Peyer's patch (tissue), 4 donors: ENCODE measurements around the gene FAM174B. TPM values are rescaled to one million over a fixed set of nuclear protein-coding genes. Genes with fewer than 3 reads are reported as not detected.

Experiments used
- DNase-seq, 3 donors: peaks; one replicate each; pipeline ENCODE4 v3.0.0-alpha.2; 2017 to 2019
- H3K27ac ChIP-seq, 4 donors: fragments of 200-600 bp; sonication (generic); one replicate each; pipeline ENCODE4 v1.5.1; 2016 to 2019
- H3K27me3 ChIP-seq, 2 donors: fragments of 200-600 bp; sonication (generic); one replicate each; pipeline ENCODE4 v1.5.1; 2019
- H3K36me3 ChIP-seq, 3 donors: fragments of 200-600 bp; sonication (generic); one replicate each; pipeline ENCODE4 v1.5.1; 2016 to 2019
- H3K4me1 ChIP-seq, 4 donors: fragments of 200-600 bp; sonication (generic); one replicate each; pipeline ENCODE4 v1.5.1; 2016 to 2019
- H3K4me3 ChIP-seq, 4 donors: fragments of 200-600 bp; sonication (generic); 1 replicate in 3 of 4; 2 replicates in 1 of 4; pipeline ENCODE4 v1.5.1; 2016 to 2019; ENCODE audit warnings: mild to moderate bottlenecking in 1 of 4
- H3K9me3 ChIP-seq, 4 donors: fragments of 200-600 bp; sonication (generic); one replicate each; pipeline ENCODE4 v1.5.1; 2016 to 2019; ENCODE audit warnings: mild to moderate bottlenecking in 1 of 4
- CTCF ChIP-seq, 6 experiments: fragments of 450-650 bp in 4 of 6; fragments of 200-600 bp in 2 of 6; sonication (generic) in 1 of 6; IDR thresholded peaks; one replicate each; pipeline ENCODE4 v1.5.1; 2017 to 2019; ENCODE audit warnings: antibody characterized with exemption in 6 of 6, mild to moderate bottlenecking in 3 of 6, moderate library complexity in 1 of 6
- POLR2A ChIP-seq, 2 donors: fragments of 450-650 bp; IDR thresholded peaks; one replicate each; pipeline ENCODE4 v1.5.1; 2017; ENCODE audit warnings: antibody characterized with exemption in 2 of 2, mild to moderate bottlenecking in 2 of 2, moderate library complexity in 2 of 2
- total RNA-seq, 4 donors: library from RNA; depleted of rRNA; stranded (reverse); fragments of >200 nt; gene quantifications; one replicate each; pipeline ENCODE4 v1.1.0, GENCODE V29; 2016

The FAM174B gene
- total RNA-seq, 4 donors from 2014 or later = 9.0 to 14.0 (median 11.4) TPM

- DNase-seq = peak in 1 of 3 donors; percentile 30
- no peak for TF ChIP-seq CTCF (IDR thresholded peaks at IDR 0.05)
- no peak for TF ChIP-seq POLR2A (IDR thresholded peaks at IDR 0.05)
- Histone ChIP-seq H3K27me3 (no peaks in the 10 kb centered on the region), H3K27ac (no peak overlapping the region), H3K9me3 (no peaks in the 10 kb centered on the region), H3K36me3 (no peaks in the 10 kb centered on the region), H3K4me1 (no peaks in the 10 kb centered on the region), H3K4me3 (no peak overlapping the region)
Observed at GRCh38 chr15:92631721-92632120, 23.9 kb downstream of the FAM174B start.

DNA sequence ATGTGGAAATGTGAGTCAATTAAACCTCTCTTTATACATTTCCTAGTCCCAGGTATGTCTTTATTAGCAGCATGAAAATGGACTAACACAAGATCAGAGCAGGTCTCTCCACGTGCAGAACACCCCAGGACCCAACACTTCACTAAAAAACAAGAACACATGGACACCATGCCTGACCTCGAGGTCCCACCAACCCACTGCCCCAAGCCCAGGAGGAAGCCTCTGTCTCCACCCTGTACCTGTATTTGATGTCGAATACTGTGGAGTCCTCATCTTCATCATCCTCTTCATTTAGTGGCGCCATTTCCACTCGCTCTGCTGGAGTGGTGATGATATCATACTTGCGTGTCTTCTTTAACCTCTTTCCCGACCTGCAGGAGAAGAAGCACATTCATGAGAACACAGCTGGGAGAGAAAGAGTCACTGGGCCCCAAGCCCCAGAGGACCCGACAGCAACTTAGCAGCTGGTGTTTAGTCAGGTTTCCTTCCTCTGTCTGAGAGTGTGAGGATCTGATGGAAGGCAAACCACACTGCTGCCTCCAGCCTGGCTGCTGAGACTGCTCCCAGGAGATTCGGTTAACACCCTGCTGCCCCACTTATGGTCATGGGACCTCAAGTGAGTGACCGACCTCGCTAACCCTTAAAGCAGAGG lies 25.5 kb downstream of the FAM174B start:
- H3K36me3 ChIP-seq = no peaks in the 10 kb centered on the region
- H3K9me3 ChIP-seq = no peaks in the 10 kb centered on the region
- no peak overlapping the region for H3K27ac ChIP-seq
- peaks cover 0 to 2% (median 0%) of the 10 kb centered on the region in 4 donors for H3K4me1 ChIP-seq
- TF ChIP-seq POLR2A (IDR thresholded peaks at IDR 0.05) = no peak
- no peak for TF ChIP-seq CTCF (IDR thresholded peaks at IDR 0.05)
- H3K27me3 ChIP-seq = no peaks in the 10 kb centered on the region
- peak in 1 of 3 donors; percentile 11 for DNase-seq
- H3K4me3 ChIP-seq = no peak overlapping the region

- no peak overlapping the region for H3K27ac ChIP-seq
- DNase-seq = peak in 1 of 3 donors; percentile 32
- no peaks in the 10 kb centered on the region for H3K36me3 ChIP-seq
- H3K4me1 ChIP-seq = peaks cover 0 to 9% (median 0%) of the 10 kb centered on the region in 4 donors
- TF ChIP-seq CTCF (IDR thresholded peaks at IDR 0.05) (no peak), POLR2A (IDR thresholded peaks at IDR 0.05) (no peak)
- H3K9me3 ChIP-seq = no peaks in the 10 kb centered on the region
- no peaks in the 10 kb centered on the region for H3K27me3 ChIP-seq
- H3K4me3 ChIP-seq = no peak overlapping the region
Observed at GRCh38 chr15:92629276-92629974, 26.1 kb downstream of the FAM174B start.

GRCh38 chr15:92627014-92627413 lies 28.6 kb downstream of the FAM174B start:
- peak in 1 of 3 donors; percentile 13 for DNase-seq

More at GRCh38 chr15:92627014-92627413, 28.6 kb downstream of the FAM174B start:
- no peak overlapping the region for H3K27ac ChIP-seq
- H3K4me1 ChIP-seq = peaks cover 0 to 15% (median 0%) of the 10 kb centered on the region in 4 donors
- H3K36me3 ChIP-seq = no peaks in the 10 kb centered on the region
- no peaks in the 10 kb centered on the region for H3K9me3 ChIP-seq
- TF ChIP-seq CTCF (IDR thresholded peaks at IDR 0.05) = no peak
- no peak for TF ChIP-seq POLR2A (IDR thresholded peaks at IDR 0.05)
- no peaks in the 10 kb centered on the region for H3K27me3 ChIP-seq
- H3K4me3 ChIP-seq = no peak overlapping the region
